GM18520 (cell line): ENCODE measurements around the gene ERO1B.
"Not testable (repeated sequence)": the region's sequence is repeated elsewhere in the genome, so short reads cannot be mapped to it uniquely, and the experiment has no call there.

Experiments
- ATAC-seq: cut with Tn5 transposase; IDR thresholded peaks from one replicate; pipeline ENCODE4 v1.9.1; 2021; ENCODE audit not compliant: unreplicated experiment

ERO1B gene

GRCh38 chr1:236281654-236282424 is at the start of gene ERO1B:
TSS of gene ERO1B (minus strand) at chr1:236281958. CDS start at chr1:236281783, 175 bp downstream.
- peak; percentile 83 for ATAC-seq

GRCh38 chr1:236331412-236331811 is 49.7 kb upstream of the ERO1B start:
- ATAC-seq: not testable (repeated sequence)

- no peak for ATAC-seq
These were observed 44.7 kb upstream of the ERO1B start for GRCh38 chr1:236326432-236326831.

GRCh38 chr1:236325567-236325966 is 43.8 kb upstream of the ERO1B start:
- ATAC-seq: no peak

GRCh38 chr1:236323819-236324411 is 42.2 kb upstream of the ERO1B start:
- ATAC-seq: no peak

GRCh38 chr1:236322566-236323409 is 41.0 kb upstream of the ERO1B start:
- ATAC-seq: no peak

GRCh38 chr1:236321101-236321500 is 39.3 kb upstream of the ERO1B start:
- no peak for ATAC-seq

- ATAC-seq: no peak
These were observed 38.9 kb upstream of the ERO1B start for GRCh38 chr1:236320671-236321070.

GRCh38 chr1:236320214-236320613 is 38.5 kb upstream of the ERO1B start:
- ATAC-seq: no peak

- ATAC-seq: no peak
These were observed 34.7 kb upstream of the ERO1B start for GRCh38 chr1:236316437-236316836.

- ATAC-seq: no peak
These were observed 33.8 kb upstream of the ERO1B start for GRCh38 chr1:236315518-236315917.

- no peak for ATAC-seq
These were observed 33.3 kb upstream of the ERO1B start for GRCh38 chr1:236315092-236315491.

- not testable (repeated sequence) for ATAC-seq
These were observed 32.3 kb upstream of the ERO1B start for GRCh38 chr1:236314050-236314449.

- no peak for ATAC-seq
These were observed 31.7 kb upstream of the ERO1B start for GRCh38 chr1:236313427-236313826.

GRCh38 chr1:236311040-236311439 is 29.3 kb upstream of the ERO1B start:
- no peak for ATAC-seq

GRCh38 chr1:236308827-236309226 is 27.1 kb upstream of the ERO1B start:
- no peak for ATAC-seq

- ATAC-seq: no peak
These were observed 25.7 kb upstream of the ERO1B start for GRCh38 chr1:236307435-236307834.

GRCh38 chr1:236304682-236305081 is 22.9 kb upstream of the ERO1B start:
- no peak for ATAC-seq

GRCh38 chr1:236303675-236304074 is 21.9 kb upstream of the ERO1B start:
- ATAC-seq: no peak

- no peak for ATAC-seq
These were observed 21.2 kb upstream of the ERO1B start for GRCh38 chr1:236302941-236303340.

GRCh38 chr1:236301958-236302335 is 20.2 kb upstream of the ERO1B start:
- no peak for ATAC-seq
